Upper lobe of left lung (tissue), 4 donors: ENCODE measurements around the gene CTNNBIP1.

Experiments used
- EP300 ChIP-seq, 4 donors: sonication (generic); formaldehyde crosslinking; IDR thresholded peaks; one replicate each; pipeline ENCODE4 v1.5.1; 2017; ENCODE audit warnings: antibody characterized with exemption in 4 of 4, control low read depth in 2 of 4
- POLR2A ChIP-seq, 4 donors: fragments of 450-650 bp; IDR thresholded peaks; one replicate each; pipeline ENCODE4 v1.5.1; 2016 to 2017; ENCODE audit warnings: antibody characterized with exemption in 4 of 4, mild to moderate bottlenecking in 2 of 4
- POLR2AphosphoS5 ChIP-seq, 2 donors: sonication (generic); formaldehyde crosslinking; IDR thresholded peaks; one replicate each; pipeline ENCODE4 v1.5.1; 2017; ENCODE audit warnings: antibody characterized with exemption in 2 of 2
- TF ChIP-seq, protein P1 (sequence below), 6 experiments: fragments of 450-650 bp in 4 of 6; fragments of 200-600 bp in 2 of 6; sonication (generic) in 2 of 6; IDR thresholded peaks; one replicate each; pipeline ENCODE4 v1.5.1; 2016 to 2019; ENCODE audit warnings: antibody characterized with exemption in 6 of 6

DNA sequence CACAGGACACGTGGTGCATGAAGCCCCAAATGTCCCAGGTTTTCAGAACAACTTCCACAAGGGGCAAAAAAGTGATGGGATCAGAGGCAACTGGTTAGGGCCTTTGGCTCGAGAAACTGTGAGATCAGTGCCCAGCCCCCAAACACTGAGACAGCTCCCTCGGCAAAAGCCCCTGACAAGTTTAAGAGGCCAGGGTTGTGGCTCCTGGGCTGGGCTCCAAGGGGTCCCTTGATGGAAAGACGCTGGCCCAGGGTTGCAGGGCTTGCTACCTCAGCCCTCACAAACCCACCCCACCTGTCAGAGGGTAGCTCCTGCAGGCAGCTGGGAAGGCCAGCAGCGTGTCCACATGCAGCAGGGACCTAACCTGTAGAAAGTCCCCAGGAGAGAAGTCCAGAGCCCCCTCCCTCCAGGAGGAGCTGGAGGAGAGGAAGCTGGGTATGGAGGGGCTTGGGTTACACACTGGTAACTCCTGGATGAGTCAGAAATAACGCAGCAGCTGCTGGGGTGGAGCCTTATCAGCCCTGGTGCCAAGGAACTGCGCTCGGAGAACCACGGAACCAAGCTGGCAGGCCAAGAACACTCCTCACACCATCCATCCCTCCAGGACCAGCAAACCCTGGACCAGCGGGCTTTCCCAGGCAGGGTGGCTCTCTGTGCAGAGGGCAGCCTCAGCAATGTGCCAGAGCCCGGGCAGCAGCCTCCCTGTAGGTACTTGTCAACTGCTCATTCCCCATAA, 37.5 kb downstream of the CTNNBIP1 start:
- TF ChIP-seq, protein P1, sequence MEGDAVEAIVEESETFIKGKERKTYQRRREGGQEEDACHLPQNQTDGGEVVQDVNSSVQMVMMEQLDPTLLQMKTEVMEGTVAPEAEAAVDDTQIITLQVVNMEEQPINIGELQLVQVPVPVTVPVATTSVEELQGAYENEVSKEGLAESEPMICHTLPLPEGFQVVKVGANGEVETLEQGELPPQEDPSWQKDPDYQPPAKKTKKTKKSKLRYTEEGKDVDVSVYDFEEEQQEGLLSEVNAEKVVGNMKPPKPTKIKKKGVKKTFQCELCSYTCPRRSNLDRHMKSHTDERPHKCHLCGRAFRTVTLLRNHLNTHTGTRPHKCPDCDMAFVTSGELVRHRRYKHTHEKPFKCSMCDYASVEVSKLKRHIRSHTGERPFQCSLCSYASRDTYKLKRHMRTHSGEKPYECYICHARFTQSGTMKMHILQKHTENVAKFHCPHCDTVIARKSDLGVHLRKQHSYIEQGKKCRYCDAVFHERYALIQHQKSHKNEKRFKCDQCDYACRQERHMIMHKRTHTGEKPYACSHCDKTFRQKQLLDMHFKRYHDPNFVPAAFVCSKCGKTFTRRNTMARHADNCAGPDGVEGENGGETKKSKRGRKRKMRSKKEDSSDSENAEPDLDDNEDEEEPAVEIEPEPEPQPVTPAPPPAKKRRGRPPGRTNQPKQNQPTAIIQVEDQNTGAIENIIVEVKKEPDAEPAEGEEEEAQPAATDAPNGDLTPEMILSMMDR (IDR thresholded peaks at IDR 0.05), result no peak
- no peak for TF ChIP-seq POLR2A (IDR thresholded peaks at IDR 0.05)
- no peak for TF ChIP-seq POLR2AphosphoS5 (IDR thresholded peaks at IDR 0.05)
- no peak for TF ChIP-seq EP300 (IDR thresholded peaks at IDR 0.05)
